Measurements from ENCODE around the gene G0S2.
"Not testable (repeated sequence)": the region's sequence is repeated elsewhere in the genome, so short reads cannot be mapped to it uniquely, and the experiment has no call there.

G0S2 gene

GRCh38 chr1:209685821-209686220 lies 10.6 kb downstream of the G0S2 start:
- DNase-seq = no peak

GRCh38 chr1:209686322-209686721 lies 11.1 kb downstream of the G0S2 start:
- DNase-seq = no peak

- no peak for DNase-seq
These were observed 13.6 kb downstream of the G0S2 start for GRCh38 chr1:209688746-209689234.

- no peak for DNase-seq
These were observed 14.3 kb downstream of the G0S2 start for GRCh38 chr1:209689477-209689876.

GRCh38 chr1:209691237-209691636 lies 16.0 kb downstream of the G0S2 start:
- DNase-seq = no peak

- no peak for DNase-seq
These were observed 17.1 kb downstream of the G0S2 start for GRCh38 chr1:209692296-209692695.

- DNase-seq = peak; percentile 51
These were observed 17.7 kb downstream of the G0S2 start for GRCh38 chr1:209692745-209693504.

GRCh38 chr1:209696673-209697072 lies 21.5 kb downstream of the G0S2 start:
- DNase-seq = no peak

- no peak for DNase-seq
These were observed 21.9 kb downstream of the G0S2 start for GRCh38 chr1:209697126-209697525.

GRCh38 chr1:209700686-209701085 lies 25.5 kb downstream of the G0S2 start:
- not testable (repeated sequence) for DNase-seq

GRCh38 chr1:209702832-209703231 lies 27.6 kb downstream of the G0S2 start:
- DNase-seq = no peak

- DNase-seq = no peak
These were observed 28.8 kb downstream of the G0S2 start for GRCh38 chr1:209703834-209704504.

- no peak for DNase-seq
These were observed 29.4 kb downstream of the G0S2 start, which contains the start of gene HSD11B1 for GRCh38 chr1:209704584-209704983. Gene HSD11B1 (plus strand): TSS chr1:209704846. CDS start chr1:209704943, 97 bp downstream.

- DNase-seq = no peak
These were observed 29.9 kb downstream of the G0S2 start for GRCh38 chr1:209705033-209705598.

- DNase-seq = no peak
These were observed 31.4 kb downstream of the G0S2 start for GRCh38 chr1:209706622-209707021.

GRCh38 chr1:209707308-209707707 lies 32.1 kb downstream of the G0S2 start:
- DNase-seq = no peak

GRCh38 chr1:209708297-209708696 lies 33.1 kb downstream of the G0S2 start:
- no peak for DNase-seq

- no peak for DNase-seq
These were observed 34.9 kb downstream of the G0S2 start for GRCh38 chr1:209710093-209710492.

- DNase-seq = no peak
These were observed 35.6 kb downstream of the G0S2 start for GRCh38 chr1:209710847-209711246.

GRCh38 chr1:209714338-209714737 lies 39.1 kb downstream of the G0S2 start:
- no peak for DNase-seq

- no peak for DNase-seq
These were observed 40.1 kb downstream of the G0S2 start for GRCh38 chr1:209715314-209715713.

- no peak for DNase-seq
These were observed 42.6 kb downstream of the G0S2 start for GRCh38 chr1:209717818-209718217.

GRCh38 chr1:209720326-209720725 lies 45.1 kb downstream of the G0S2 start:
- no peak for DNase-seq

- no peak for DNase-seq
These were observed 45.6 kb downstream of the G0S2 start for GRCh38 chr1:209720826-209721225.
